HG03135 (cell line): Measurements from ENCODE around the gene CX3CR1.
"Not testable (repeated sequence)": the region's sequence is repeated elsewhere in the genome, so short reads cannot be mapped to it uniquely, and the experiment has no call there.

Experiments
- ATAC-seq: cut with Tn5 transposase; IDR thresholded peaks from one replicate; pipeline ENCODE4 v1.9.1; 2021; ENCODE audit warnings: mild to moderate bottlenecking, moderate library complexity; ENCODE audit not compliant: unreplicated experiment

CX3CR1 gene, protein sequence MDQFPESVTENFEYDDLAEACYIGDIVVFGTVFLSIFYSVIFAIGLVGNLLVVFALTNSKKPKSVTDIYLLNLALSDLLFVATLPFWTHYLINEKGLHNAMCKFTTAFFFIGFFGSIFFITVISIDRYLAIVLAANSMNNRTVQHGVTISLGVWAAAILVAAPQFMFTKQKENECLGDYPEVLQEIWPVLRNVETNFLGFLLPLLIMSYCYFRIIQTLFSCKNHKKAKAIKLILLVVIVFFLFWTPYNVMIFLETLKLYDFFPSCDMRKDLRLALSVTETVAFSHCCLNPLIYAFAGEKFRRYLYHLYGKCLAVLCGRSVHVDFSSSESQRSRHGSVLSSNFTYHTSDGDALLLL

DNA sequence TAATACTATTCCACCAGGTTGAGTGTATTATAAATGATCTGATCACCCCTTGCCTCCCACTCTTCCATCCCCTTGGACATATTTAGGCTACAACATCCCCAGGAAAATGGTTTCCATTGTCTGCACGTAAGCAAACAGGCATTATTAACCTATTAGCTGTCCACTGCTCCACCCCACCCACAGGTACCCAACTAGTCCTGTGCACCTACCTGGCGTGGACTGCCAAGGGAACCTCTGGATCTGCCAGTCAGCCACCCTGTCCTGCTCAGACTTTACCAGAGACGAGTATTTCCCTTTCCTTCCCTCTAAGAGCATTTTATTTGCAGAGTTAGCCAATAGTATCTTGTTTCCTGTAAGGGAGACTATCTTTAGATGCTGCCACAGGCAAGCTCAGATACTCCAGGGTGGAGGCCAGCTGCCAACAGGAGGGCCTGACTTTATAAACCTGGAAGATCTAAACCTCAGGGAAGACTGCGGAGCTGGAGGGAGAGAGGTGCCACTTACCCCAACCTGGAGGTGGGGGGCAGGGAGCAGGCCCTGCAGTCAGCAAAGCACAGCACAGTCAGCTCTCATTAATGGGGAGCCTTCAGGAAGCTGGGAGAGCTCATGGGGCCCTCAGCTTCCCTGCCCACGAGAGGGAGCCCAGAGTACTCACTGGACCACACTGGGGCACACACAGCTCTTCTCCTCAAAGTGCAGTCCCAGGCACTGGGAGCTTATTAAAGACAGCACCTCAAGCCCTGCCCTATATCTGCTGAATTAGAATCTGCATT lies at the start of gene CX3CR1:
Gene CX3CR1, minus strand, starts transcription at position 292 of the 773 bp plus-strand sequence. CDS start 13,527 bp downstream, outside the sequence.
- ATAC-seq = no peak

DNA sequence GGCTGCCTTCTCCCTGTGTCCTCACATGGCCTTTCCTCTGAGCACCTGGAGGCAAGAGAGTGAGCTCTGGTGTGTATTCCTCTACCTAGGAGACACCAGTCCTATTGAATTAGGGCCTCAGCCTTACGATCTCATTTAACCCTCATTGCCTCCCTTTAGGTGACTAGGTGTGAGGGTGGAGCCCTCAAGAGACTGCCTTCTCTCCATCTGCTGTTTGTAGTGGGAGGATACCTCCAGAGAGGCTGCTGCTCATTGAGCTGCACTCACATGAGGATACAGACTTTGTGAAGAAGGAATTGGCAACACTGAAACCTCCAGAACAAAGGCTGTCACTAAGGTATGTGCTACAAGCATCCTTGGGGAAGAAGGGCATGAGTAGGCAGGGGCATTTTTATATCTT lies 49.7 kb upstream of the CX3CR1 start, which contains the start of gene CCR8:
Gene CCR8, plus strand, starts transcription at position 217 of the 400 bp plus-strand sequence. CDS start 2,623 bp downstream, outside the sequence.
- no peak for ATAC-seq

- ATAC-seq = no peak
These were observed 48.0 kb upstream of the CX3CR1 start for GRCh38 chr3:39327746-39328349.

DNA sequence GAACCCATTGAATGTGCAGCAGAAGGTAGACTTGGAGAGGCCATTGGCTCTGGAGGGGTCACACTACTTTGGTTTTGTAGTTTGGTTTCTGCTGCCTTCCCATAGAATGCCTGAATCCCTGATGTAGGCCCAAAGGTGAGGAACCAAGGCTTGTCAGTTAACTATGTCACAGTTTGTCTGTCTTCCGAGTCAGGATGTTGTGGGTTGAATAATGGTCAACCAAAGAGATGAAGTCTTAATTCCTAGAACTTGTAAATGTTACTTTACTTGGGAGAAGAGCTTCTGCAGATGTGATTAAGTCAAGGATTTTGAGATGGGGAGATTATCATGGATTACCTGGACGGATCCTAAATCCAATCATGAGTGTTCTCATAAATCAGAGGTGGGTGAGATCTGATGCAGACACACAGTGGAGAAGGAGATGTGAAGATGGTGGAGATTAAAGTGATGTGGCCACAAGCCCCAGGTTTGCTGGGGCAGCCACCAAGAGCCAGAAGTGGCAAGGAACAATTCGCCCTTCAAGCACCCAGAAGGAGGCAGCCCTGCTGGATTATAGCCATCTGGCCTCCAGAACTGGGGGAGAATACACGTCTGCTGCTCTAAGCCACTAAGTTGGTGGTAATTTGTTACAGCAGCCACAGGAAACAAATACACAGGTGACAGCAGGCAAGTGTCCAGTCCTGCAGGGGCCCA lies 47.4 kb upstream of the CX3CR1 start:
- no peak for ATAC-seq

DNA sequence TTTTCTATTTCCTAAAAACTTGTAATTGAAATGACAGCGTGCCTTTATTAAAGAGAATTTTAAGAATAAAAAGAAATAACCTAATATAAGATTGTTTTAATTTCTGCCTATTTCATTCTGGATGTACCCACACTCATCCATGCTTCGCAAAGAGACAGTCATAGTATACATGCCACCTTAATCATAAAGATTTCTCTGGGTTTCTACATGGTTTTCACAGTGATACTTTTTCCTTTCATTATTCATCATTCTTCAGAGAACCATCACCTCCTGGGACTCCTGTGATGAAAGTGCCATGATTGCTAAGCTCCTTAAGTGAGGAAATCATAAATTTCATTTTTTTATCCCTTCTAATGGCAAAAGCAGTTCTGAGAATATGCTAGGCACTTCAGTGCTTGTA lies 45.4 kb upstream of the CX3CR1 start:
- no peak for ATAC-seq

DNA sequence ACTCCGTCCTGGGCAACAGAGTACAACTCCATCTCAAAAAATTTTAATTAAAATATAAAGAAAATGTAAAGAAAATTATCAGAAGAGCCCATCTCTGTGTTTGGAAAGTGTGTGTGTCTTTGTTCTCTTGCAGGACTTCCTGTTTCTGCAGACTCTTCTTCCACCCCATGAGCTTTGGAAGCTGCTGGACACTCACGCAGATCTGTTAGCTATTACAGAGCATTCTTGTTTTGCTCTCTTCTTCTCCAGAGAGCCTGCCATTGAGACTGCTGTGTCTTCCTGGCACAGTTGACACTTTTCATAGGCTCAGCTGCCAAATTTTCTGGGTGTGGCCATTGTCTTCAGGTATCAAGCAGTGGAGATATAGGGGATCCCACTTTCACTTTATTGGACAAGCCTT lies 43.7 kb upstream of the CX3CR1 start:
- ATAC-seq = no peak

DNA sequence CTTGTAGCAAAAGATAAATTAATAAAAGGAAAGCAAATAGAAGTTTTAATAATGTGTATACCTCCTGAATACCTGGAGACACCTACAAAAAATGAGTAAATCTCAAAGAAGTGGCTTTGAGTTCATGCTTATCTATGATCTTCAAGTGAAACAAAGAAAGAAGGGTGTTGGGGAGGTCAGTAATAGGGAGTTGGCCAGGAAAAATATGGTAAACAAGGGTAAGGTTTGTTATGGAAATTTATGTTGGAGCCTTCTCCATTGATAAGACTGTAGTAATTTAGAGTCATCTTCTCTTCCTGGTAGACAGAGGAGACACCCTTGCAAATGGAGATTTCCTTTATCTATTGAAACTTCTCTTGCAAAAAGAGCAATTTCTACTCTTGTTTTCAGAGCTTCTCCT lies 43.1 kb upstream of the CX3CR1 start:
- ATAC-seq = no peak

DNA sequence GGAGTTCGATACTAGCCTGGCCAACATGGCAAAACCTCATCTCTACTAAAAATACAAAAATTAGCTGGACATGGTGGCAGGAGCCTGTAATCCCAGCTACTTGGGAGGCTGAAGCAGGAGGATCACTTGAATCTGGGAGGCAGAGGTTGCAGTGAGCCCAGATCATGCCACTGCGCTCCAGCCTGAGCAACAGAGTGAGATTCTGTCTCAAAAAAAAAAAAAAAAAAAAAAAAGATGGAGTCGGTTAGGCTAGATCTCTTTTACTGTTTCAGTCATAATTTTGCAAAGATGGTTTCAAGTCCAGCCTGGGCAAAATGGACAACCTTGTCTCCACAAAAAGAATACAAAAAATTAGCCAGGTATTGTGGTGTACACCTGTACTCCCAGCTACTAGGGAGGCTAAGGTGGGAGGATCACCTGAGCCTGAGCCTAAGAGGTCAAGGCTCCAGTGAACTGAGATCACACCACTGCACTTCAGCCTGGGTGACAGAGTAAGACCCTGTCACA lies 42.4 kb upstream of the CX3CR1 start:
- ATAC-seq = not testable (repeated sequence)

DNA sequence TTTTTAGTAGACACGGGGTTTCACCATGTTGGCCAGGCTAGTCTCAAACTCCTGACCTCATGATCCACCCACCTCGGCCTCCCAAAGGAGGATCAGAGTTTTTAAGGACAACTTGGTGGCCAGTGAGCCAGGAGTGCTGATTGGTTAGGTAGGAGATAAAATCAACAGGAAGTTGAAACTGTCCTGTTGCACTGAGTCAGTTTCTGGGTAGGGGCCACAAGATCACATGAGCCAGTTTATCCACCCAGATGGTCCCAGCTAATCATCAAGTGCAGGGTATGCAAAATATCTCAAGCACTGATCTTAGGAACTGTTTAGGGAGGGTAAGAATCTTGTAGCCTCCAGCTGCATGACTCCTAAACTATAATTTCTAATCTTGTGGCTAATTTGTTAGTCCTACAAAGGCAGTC lies 41.7 kb upstream of the CX3CR1 start:
- ATAC-seq = not testable (repeated sequence)

- ATAC-seq = no peak
These were observed 39.4 kb upstream of the CX3CR1 start for GRCh38 chr3:39319249-39319648.

DNA sequence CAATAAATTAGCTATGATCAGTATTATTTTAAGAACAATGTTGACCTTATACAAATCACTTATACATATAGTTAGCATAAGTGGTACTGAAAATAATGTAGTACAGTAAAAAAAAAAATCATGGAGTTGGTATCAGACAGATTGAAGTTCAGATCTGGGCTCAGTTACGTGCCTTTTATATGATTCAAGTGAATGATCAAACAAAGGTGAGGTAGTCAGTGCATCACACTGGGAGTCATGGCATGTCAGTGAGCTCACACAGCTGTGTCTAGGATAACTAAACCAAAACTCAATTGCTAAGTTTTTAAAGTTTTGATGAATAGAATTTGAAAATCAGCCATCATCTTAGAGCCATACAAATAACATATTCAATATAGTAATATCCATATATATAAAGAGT lies 38.5 kb upstream of the CX3CR1 start:
- no peak for ATAC-seq

DNA sequence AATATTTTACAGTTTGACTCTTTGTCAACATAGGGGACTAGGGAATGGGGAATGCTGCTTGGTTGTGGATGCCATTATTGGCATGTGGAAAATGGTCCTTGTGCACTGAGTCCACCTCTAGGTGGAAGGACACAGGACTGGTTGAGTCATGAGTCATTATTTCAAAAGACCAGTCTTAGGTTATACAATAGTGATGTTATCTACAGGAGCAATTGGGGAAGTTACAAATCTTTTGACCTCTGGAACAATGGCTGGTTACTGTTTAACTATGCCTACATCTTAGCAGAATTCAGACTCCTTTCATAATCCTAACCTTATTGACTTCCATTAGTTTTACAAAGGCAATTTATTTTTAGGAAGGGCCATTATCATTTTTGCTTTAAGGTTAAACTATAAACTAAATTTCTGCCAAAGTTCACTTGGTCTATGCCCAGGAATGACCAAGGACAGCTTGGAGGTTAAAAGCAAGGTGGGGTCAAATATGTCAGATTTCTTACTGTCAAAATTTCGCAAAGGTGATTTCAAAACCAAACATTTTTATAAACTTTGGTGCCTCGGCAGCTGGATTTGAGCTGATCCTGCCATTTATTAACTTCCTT lies 37.8 kb upstream of the CX3CR1 start:
- no peak for ATAC-seq

DNA sequence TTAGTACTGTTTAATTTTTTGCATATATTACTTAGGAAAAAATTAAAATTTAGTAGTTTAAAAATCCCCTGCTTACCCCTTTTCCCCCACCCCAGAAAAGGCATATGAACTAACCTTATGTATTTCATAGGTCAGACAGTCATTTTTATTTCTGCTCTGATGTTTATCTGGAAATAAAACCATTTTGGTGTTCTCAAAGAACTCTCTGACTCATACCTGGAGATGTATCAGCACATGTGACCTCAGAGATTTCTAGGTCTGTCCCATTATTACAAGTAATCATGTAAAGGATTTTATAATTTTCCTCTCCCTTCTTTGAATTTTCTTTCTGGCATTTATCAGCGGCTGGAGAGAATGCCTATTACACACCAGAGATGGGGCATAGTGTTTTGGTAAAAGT lies 35.6 kb upstream of the CX3CR1 start:
- no peak for ATAC-seq

DNA sequence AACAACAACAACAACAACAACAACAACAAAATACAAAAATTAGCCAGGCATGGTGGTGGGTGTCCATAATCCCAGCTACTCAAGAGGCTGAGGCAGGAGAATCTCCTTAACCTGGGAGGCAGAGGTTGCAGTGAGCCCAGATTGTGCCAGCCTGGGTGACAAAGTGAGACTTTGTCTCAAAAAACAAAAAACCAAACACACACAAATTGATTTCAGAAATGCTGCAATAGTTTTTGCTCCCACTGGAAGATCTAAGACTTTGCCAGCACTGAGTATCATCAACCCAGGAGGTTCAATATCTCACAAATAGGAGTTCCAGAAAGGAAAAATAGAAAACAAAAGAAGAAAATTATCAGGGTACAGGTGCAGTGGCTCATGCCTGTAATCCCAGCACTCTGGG lies 33.5 kb upstream of the CX3CR1 start:
- ATAC-seq = no peak

DNA sequence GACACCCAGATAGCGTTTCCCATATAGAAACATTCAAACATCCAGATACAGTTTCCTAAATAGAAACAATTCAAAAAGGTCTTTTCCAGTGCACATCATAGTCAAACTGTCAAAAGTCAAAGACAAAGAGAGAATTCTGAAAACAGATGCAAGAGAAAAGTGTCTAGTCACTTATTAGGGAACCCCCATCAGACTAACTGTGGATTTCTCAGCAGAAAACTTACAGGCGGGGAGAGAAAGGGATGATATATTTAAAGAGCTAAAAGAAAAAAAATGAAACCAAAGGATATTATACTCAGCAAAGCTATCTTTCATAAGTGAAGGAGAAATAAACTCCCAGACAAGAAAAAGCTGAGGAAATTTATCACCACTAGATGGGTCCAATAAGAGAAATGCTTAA lies 22.3 kb upstream of the CX3CR1 start:
- no peak for ATAC-seq

DNA sequence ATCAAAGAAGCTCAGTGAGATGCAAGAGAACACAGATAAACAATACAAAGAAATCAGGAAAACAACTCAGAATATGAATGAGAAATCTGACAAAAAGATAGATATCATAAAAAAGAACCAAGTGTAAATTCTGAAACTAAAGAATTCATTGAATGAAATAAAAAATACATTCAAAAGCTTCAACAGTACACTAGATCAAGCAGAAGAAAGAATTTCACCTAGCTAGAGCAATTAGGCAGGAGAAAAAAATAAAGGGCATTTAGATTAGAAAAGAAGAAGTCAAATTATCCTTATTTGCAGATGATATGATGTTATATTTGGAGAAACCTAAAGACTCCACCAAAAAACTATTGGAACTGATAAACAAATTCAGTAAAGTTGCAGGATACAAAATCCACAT lies 19.4 kb upstream of the CX3CR1 start:
- no peak for ATAC-seq

DNA sequence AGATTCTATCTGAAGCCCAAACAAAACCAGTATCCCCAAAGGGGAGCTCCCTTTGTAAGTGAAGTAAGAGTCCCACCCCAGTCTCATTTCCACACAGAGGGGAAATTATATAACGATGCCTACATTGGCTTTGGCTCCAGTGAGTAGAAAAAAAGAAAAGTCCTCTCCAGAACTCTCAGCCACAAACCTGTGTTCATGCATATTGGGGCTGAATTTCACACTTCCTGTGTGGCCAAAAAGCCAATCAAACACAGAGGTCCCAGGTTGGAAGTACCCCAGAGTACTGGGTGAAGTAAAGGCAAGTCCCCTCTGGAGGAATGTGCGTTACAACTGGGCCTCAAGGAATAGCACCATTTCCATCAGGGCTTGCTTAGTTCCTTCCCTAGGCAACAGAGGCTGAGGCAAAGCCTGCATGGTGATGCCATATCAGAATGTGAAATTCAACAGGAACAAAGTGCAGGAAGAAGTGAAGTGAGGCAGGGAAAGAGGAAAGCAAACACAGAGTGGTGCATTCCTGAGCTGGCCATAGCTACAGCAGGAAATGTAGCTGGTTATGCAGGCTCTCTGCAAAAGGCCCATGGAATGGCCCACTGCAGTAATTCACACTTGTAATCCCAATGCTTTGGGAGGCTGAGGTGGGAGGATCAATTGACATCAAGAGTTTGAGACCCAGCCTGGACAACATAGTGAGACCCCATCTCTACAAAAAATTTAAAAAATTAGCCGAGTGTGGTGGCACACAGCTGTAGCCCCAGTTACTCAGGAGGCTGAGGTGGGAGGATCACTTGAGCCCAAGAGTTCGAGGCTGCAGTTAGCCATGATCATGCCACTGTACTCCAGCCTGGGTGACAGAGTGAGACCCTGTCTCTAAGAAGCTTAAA lies 16.6 kb upstream of the CX3CR1 start:
- ATAC-seq = no peak

- peak; percentile 64 for ATAC-seq
These were observed 15.4 kb upstream of the CX3CR1 start for GRCh38 chr3:39295184-39295775.
